Neuronal stem cell (in vitro differentiated cells): ENCODE data around the gene C14orf93.

Source experiments
- DNase-seq: peaks from one replicate; pipeline ENCODE4 v3.0.0-alpha.2; 2013; ENCODE audit warnings: low spot score
- H2AFZ ChIP-seq: one replicate; pipeline ENCODE4 v1.6.1; 2013; ENCODE audit warnings: mild to moderate bottlenecking, low read length, inconsistent platforms
- H2AK5ac ChIP-seq: 2 replicates; pipeline ENCODE4 v1.6.1; 2013; ENCODE audit warnings: low read depth, mild to moderate bottlenecking, inconsistent platforms, low read length, moderate library complexity, mixed read lengths
- H2BK120ac ChIP-seq: 2 replicates; pipeline ENCODE4 v1.6.1; 2013; ENCODE audit warnings: low read depth, mild to moderate bottlenecking, inconsistent platforms, low read length, moderate library complexity, mixed read lengths
- H2BK12ac ChIP-seq: one replicate; pipeline ENCODE4 v1.6.1; 2013; ENCODE audit warnings: low read length, inconsistent platforms
- H2BK15ac ChIP-seq: 2 replicates; pipeline ENCODE4 v1.6.1; 2013; ENCODE audit warnings: mild to moderate bottlenecking, low read length, inconsistent platforms, mixed read lengths
- H2BK5ac ChIP-seq: one replicate; pipeline ENCODE4 v1.6.1; 2013; ENCODE audit warnings: inconsistent platforms, mild to moderate bottlenecking, low read length, moderate library complexity
- H3K14ac ChIP-seq: one replicate; pipeline ENCODE4 v1.6.1; 2013; ENCODE audit warnings: low read length, inconsistent platforms
- H3K18ac ChIP-seq: 2 replicates; pipeline ENCODE4 v1.6.1; 2013; ENCODE audit warnings: low read length, inconsistent platforms
- H3K23ac ChIP-seq: 2 replicates; pipeline ENCODE4 v1.6.1; 2013; ENCODE audit warnings: low read depth, mild to moderate bottlenecking, mixed read lengths, low read length, inconsistent platforms; ENCODE audit not compliant: poor library complexity
- H3K27ac ChIP-seq: replicated peaks from 3 replicates; pipeline ENCODE4 v1.5.1; 2013; ENCODE audit warnings: low read length, inconsistent platforms
- H3K27me3 ChIP-seq, 3 experiments: 2 replicates each; pipeline ENCODE4 v1.6.1; 2013; ENCODE audit warnings: low read length in 3 of 3, mild to moderate bottlenecking in 2 of 3, inconsistent platforms in 1 of 3, low read depth in 1 of 3, mixed read lengths in 1 of 3, moderate library complexity in 1 of 3; ENCODE audit not compliant: control insufficient read depth in 3 of 3, insufficient read depth in 3 of 3
- H3K36me3 ChIP-seq, 2 donors: replicated peaks in 1 of 2; 2 replicates each; pipeline ENCODE4 v1.6.1; 2013; ENCODE audit warnings: low read length in 2 of 2; ENCODE audit not compliant: control insufficient read depth in 2 of 2, insufficient read depth in 2 of 2
- H3K4ac ChIP-seq: 2 replicates; pipeline ENCODE4 v1.6.1; 2013; ENCODE audit warnings: inconsistent platforms, mild to moderate bottlenecking, low read length, moderate library complexity
- H3K4me1 ChIP-seq, 2 donors: 1 replicate in 1 of 2; 2 replicates in 1 of 2; pipeline ENCODE4 v1.6.1; 2013; ENCODE audit warnings: low read length in 2 of 2, low read depth in 1 of 2; ENCODE audit not compliant: control insufficient read depth in 2 of 2, insufficient read depth in 1 of 2
- H3K4me2 ChIP-seq: one replicate; pipeline ENCODE4 v1.6.1; 2013; ENCODE audit warnings: mild to moderate bottlenecking, low read length, inconsistent platforms; ENCODE audit not compliant: insufficient read depth, poor library complexity, severe bottlenecking
- H3K4me3 ChIP-seq, 2 donors: 2 replicates each; pipeline ENCODE4 v1.5.1; 2013; ENCODE audit warnings: low read length in 2 of 2, mild to moderate bottlenecking in 2 of 2, inconsistent platforms in 1 of 2, moderate library complexity in 1 of 2
- H3K79me1 ChIP-seq: one replicate; pipeline ENCODE4 v1.6.1; 2013; ENCODE audit warnings: low read depth, mild to moderate bottlenecking, inconsistent platforms, low read length, moderate library complexity
- H3K9ac ChIP-seq: one replicate; pipeline ENCODE4 v1.6.1; 2013; ENCODE audit warnings: mild to moderate bottlenecking, low read depth, low read length, inconsistent platforms; ENCODE audit not compliant: poor library complexity
- H3K9me3 ChIP-seq, 2 donors: replicated peaks in 1 of 2; 2 replicates each; pipeline versions ENCODE3 to v1.6.1; 2013; ENCODE audit warnings: low read length in 2 of 2, mild to moderate bottlenecking in 2 of 2, inconsistent platforms in 1 of 2, low read depth in 1 of 2, mixed read lengths in 1 of 2, moderate library complexity in 1 of 2; ENCODE audit not compliant: control insufficient read depth in 2 of 2, insufficient read depth in 1 of 2
- H4K8ac ChIP-seq: one replicate; pipeline ENCODE4 v1.6.1; 2013; ENCODE audit warnings: low read depth, mild to moderate bottlenecking, inconsistent platforms, low read length, moderate library complexity
- H4K91ac ChIP-seq: one replicate; pipeline ENCODE4 v1.6.1; 2013; ENCODE audit warnings: low read length, low read depth, mild to moderate bottlenecking, inconsistent platforms; ENCODE audit not compliant: poor library complexity
- WGBS, 2 donors: extraction: QIAGEN DNeasy Blood & Tissue Kit; methylation state at CpG; one replicate each; pipeline ENCODE4 v1.1.7; 2013; ENCODE audit warnings: missing lambda C conversion rate in 2 of 2, mixed read lengths in 1 of 2; ENCODE audit not compliant: insufficient read length in 2 of 2, insufficient replicate concordance in 1 of 2; ENCODE audit errors: extremely low coverage in 2 of 2; 5-methylcytosine and 5-hydroxymethylcytosine counted together

C14orf93 gene

DNA sequence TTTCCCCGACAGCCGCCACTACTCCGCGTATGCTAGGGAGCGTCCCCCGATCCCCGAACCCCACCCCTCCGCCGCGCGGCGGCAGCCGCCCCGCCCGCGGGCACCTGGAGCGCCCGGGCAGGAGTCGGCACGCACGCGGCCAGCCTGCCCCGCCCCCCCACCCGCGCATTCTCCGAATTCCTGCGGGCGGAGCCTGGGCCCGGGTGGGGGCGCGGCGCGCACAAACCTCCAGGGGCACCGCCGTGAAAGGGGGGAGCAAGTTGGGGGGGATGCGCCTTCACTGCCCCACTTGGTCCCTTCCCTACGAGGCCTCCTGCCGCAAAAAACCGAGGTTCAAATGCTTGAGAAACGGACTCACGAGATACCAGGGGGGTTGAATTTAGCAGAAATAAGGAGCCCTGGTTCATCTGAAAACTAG lies 29.3 kb downstream of the C14orf93 start:
- Histone ChIP-seq H3K9ac (peak overlapping the region; percentile 98), H3K4me1 (peaks cover 28 to 37% of the 10 kb centered on the region in 2 donors), H2BK12ac (no peak overlapping the region), H3K4me3 (peak overlapping the region; percentile 77 to 93), H3K18ac (peak overlapping the region; percentile 99), H2AFZ (peak overlapping the region; percentile 81), H3K9me3 (peaks cover 0 to 2% of the 10 kb centered on the region in 2 donors), H4K91ac (no peak overlapping the region), H3K4me2 (peak overlapping the region; percentile 72), H4K8ac (no peak overlapping the region), H3K23ac (no peak overlapping the region), H3K27ac (peak overlapping the region; percentile 95), H3K4ac (no peak overlapping the region), H2BK15ac (peak overlapping the region; percentile 34), H3K36me3 (peaks cover 14 to 44% of the 10 kb centered on the region in 2 donors), H3K27me3 (no peaks in the 10 kb centered on the region), H2BK120ac (peak overlapping the region; percentile 89), H2BK5ac (peak overlapping the region; percentile 97), H2AK5ac (peak overlapping the region; percentile 93), H3K79me1 (peaks cover 14% of the 10 kb centered on the region), H3K14ac (no peak overlapping the region)
- DNase-seq: peak; percentile 74
- no CpG with 5 or more reads among the region's 41 CpGs for WGBS, 2 donors

DNA sequence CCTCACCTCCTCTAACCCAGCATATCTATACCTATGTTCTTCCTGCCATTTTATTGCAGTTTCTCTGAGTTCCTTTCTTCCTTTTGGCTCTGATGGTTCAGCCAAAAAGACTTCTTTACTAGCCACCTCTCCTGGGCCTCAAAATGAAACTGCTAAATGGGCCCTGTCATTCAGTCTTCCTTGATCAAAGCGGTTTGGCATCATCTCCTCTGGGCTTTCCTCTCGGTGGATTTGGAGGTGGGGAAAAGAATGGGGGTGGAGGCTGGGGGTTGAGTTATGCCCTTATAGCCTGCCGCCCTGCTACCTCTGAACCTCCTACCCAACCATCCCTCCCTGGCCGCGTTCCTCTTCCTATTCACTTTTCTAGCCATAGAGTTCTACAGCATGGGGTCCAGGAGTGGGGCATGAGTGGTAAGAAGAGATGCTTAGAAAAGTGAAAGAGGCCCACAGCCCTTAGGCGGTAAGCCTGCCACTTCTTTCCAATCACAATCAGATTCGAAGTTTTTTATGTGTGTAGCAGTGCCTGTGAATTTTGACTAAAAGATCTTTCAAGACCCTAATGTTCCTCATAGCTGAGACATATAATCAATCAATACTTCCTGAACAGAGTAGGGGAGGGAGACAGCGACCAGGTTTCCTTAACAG lies 30.1 kb downstream of the C14orf93 start:
- no peak overlapping the region for H2BK5ac ChIP-seq
- H2BK12ac ChIP-seq: no peak overlapping the region
- no peak overlapping the region for H3K18ac ChIP-seq
- no peak overlapping the region for H2BK120ac ChIP-seq
- DNase-seq: no peak
- no peak overlapping the region for H3K4ac ChIP-seq
- peak overlapping the region; percentile 73 for H2AK5ac ChIP-seq
- H3K36me3 ChIP-seq: peaks cover 18 to 52% of the 10 kb centered on the region in 2 donors
- peak overlapping the region; percentile 95 for H3K27ac ChIP-seq
- H3K14ac ChIP-seq: no peak overlapping the region
- no peak overlapping the region for H2BK15ac ChIP-seq
- peak overlapping the region; percentile 82 for H3K9ac ChIP-seq
- peaks cover 30 to 37% of the 10 kb centered on the region in 2 donors for H3K4me1 ChIP-seq
- peaks cover 0 to under 1% of the 10 kb centered on the region in 2 donors for H3K9me3 ChIP-seq
- H4K91ac ChIP-seq: no peak overlapping the region
- H3K23ac ChIP-seq: no peak overlapping the region
- no peak overlapping the region for H4K8ac ChIP-seq
- peak overlapping the region; percentile 72 for H3K4me2 ChIP-seq
- H3K4me3 ChIP-seq: peak overlapping the region; percentile 77 to 89
- no CpG with 5 or more reads among the region's 8 CpGs for WGBS, 2 donors
- no peaks in the 10 kb centered on the region for H3K27me3 ChIP-seq
- no peak overlapping the region for H2AFZ ChIP-seq
- peaks cover 14% of the 10 kb centered on the region for H3K79me1 ChIP-seq

DNA sequence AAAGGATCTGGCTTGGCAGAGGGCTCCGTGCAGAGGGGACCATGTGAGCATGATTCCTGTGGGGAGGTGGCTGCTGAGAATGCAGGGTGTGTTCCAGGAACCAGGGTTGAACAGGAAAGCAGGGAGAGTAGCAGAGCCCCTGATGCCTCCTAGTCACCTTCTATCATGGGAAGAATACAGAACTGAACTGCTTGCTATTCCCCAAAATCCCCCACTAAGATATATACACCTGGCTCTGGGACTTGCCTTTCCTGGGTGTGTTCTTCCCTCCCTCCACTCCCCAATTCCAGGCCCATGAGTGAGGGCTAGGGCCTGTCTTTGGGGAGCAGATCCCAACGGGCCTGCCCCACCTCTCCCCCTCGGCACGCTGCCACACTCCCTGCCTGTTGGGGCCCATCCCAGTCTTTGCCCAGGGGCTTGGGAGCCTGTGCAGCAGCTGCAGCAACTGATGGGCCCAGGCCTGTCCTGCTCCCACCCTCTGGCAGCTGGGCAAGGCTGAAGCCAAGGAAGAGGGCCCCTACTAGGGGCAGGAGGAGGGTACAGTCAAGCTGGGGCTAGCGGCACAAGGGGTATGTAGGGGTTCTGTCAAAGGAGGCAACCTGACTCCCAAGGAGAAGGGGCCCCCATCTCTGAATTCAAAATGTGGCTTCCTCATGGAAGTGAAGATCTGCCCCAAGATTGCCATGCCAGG lies 30.8 kb downstream of the C14orf93 start:
- Histone ChIP-seq H3K14ac (peak overlapping the region; percentile 42), H3K18ac (peak overlapping the region; percentile 88), H3K9me3 (no peaks in the 10 kb centered on the region), H2BK120ac (no peak overlapping the region), H3K79me1 (peaks cover 19% of the 10 kb centered on the region), H2AK5ac (peak overlapping the region; percentile 15), H3K27me3 (no peaks in the 10 kb centered on the region), H3K4me1 (peaks cover 35 to 37% of the 10 kb centered on the region in 2 donors), H3K4ac (no peak overlapping the region), H3K4me2 (peak overlapping the region; percentile 72), H2BK15ac (peak overlapping the region; percentile 4), H3K23ac (peak overlapping the region; percentile 19), H2BK12ac (peak overlapping the region; percentile 10), H4K91ac (no peak overlapping the region), H3K27ac (peak overlapping the region; percentile 95), H4K8ac (no peak overlapping the region), H2AFZ (no peak overlapping the region), H3K9ac (peak overlapping the region; percentile 82), H2BK5ac (peak overlapping the region; percentile 62), H3K4me3 (peak overlapping the region; percentile 77 to 89), H3K36me3 (peaks cover 25 to 59% of the 10 kb centered on the region in 2 donors)
- no peak for DNase-seq
- no CpG with 5 or more reads among the region's 5 CpGs for WGBS, 2 donors

DNA sequence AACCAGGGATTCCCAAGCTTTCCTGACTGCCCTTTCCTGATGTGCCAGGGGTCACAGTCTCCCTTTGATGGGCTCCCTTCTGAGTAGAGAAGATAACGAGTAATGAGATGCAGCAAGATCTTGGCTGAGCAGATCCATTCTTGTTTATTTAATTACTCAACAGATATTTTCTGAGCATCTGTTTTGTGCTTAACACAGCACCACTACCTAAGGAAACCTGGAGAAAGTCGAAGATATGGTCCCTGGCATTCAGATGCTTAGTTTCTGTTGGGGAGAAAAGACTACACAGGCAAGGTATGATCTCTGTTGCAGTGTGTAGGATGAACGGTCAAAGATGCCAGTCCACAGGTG lies 31.5 kb downstream of the C14orf93 start:
- no peak for DNase-seq
- peak overlapping the region; percentile 77 for H4K91ac ChIP-seq
- H3K23ac ChIP-seq: no peak overlapping the region
- H2BK12ac ChIP-seq: no peak overlapping the region
- H3K27me3 ChIP-seq: no peaks in the 10 kb centered on the region
- H2BK120ac ChIP-seq: no peak overlapping the region
- peak overlapping the region; percentile 89 for H2BK5ac ChIP-seq
- peaks cover 30 to 65% of the 10 kb centered on the region in 2 donors for H3K36me3 ChIP-seq
- peak overlapping the region in 1 of 2 donors; percentile 89 for H3K4me3 ChIP-seq
- peak overlapping the region; percentile 95 for H3K27ac ChIP-seq
- H3K4me1 ChIP-seq: peaks cover 37% of the 10 kb centered on the region in 2 donors
- peaks cover 19% of the 10 kb centered on the region for H3K79me1 ChIP-seq
- H3K18ac ChIP-seq: peak overlapping the region; percentile 95
- peak overlapping the region; percentile 60 for H3K14ac ChIP-seq
- whole genome bisulfite sequencing, 2 donors: no CpG with 5 or more reads among the region's 3 CpGs
- H2AFZ ChIP-seq: no peak overlapping the region
- H3K9me3 ChIP-seq: no peaks in the 10 kb centered on the region
- no peak overlapping the region for H2BK15ac ChIP-seq
- H4K8ac ChIP-seq: no peak overlapping the region
- no peak overlapping the region for H3K4ac ChIP-seq
- peak overlapping the region; percentile 79 for H2AK5ac ChIP-seq
- H3K4me2 ChIP-seq: peak overlapping the region; percentile 72
- no peak overlapping the region for H3K9ac ChIP-seq
